Spleen (tissue), 11 donors: ENCODE data around the gene CD93. TPM values are rescaled to one million over a fixed set of nuclear protein-coding genes. Genes with fewer than 3 reads are reported as not detected.
A peak's percentile ranks its signal among the peaks of the same experiment; 100 is the strongest.

ENCODE experiments used
- DNase-seq: peaks from one replicate; pipeline ENCODE4 v3.0.0-alpha.2; 2020
- H3K27ac ChIP-seq, 8 donors: fragments of 200-600 bp; sonication (generic) in 7 of 8; 1 replicate in 4 of 8; 2 replicates in 4 of 8; pipeline versions ENCODE4 v1.5.0 to v1.8.0; 2016 to 2021; ENCODE audit warnings: inconsistent platforms in 4 of 8, mild to moderate bottlenecking in 4 of 8, moderate library complexity in 1 of 8
- H3K27me3 ChIP-seq, 7 donors: fragments of 200-600 bp; sonication (generic) in 6 of 7; replicated peaks in 1 of 7; 1 replicate in 4 of 7; 2 replicates in 3 of 7; pipeline versions ENCODE4 v1.5.0 to v1.8.0; 2016 to 2021; ENCODE audit warnings: inconsistent platforms in 3 of 7, mild to moderate bottlenecking in 1 of 7
- H3K36me3 ChIP-seq, 6 donors: fragments of 200-600 bp; sonication (generic) in 5 of 6; 1 replicate in 4 of 6; 2 replicates in 2 of 6; pipeline versions ENCODE4 v1.5.0 to v1.8.0; 2016 to 2021; ENCODE audit warnings: inconsistent platforms in 2 of 6
- H3K4me1 ChIP-seq, 6 donors: fragments of 200-600 bp; sonication (generic) in 5 of 6; 1 replicate in 3 of 6; 2 replicates in 3 of 6; pipeline versions ENCODE4 v1.5.0 to v1.8.0; 2016 to 2021; ENCODE audit warnings: inconsistent platforms in 3 of 6
- H3K4me3 ChIP-seq, 8 donors: fragments of 200-600 bp; sonication (generic) in 7 of 8; 1 replicate in 4 of 8; 2 replicates in 4 of 8; pipeline versions ENCODE4 v1.5.0 to v1.8.0; 2016 to 2021; ENCODE audit warnings: inconsistent platforms in 4 of 8, mild to moderate bottlenecking in 4 of 8, moderate library complexity in 2 of 8
- H3K9me3 ChIP-seq, 8 donors: fragments of 200-600 bp; sonication (generic) in 7 of 8; 1 replicate in 4 of 8; 2 replicates in 4 of 8; pipeline versions ENCODE4 v1.5.0 to v1.8.0; 2016 to 2021; ENCODE audit warnings: inconsistent platforms in 4 of 8
- POLR2A ChIP-seq, 3 donors: fragments of 450-650 bp; IDR thresholded peaks; one replicate each; pipeline ENCODE4 v1.5.1; 2017; ENCODE audit warnings: antibody characterized with exemption in 3 of 3, mild to moderate bottlenecking in 1 of 3
- POLR2AphosphoS5 ChIP-seq, 3 donors: sonication (generic); formaldehyde crosslinking; IDR thresholded peaks; one replicate each; pipeline ENCODE4 v1.5.1; 2017; ENCODE audit warnings: antibody characterized with exemption in 3 of 3
- WGBS, 5 donors: extraction: QIAGEN DNeasy Blood & Tissue Kit in 3 of 5; methylation state at CpG; one replicate each; pipeline versions ENCODE4 v1.1.5 to v1.1.7; 2013 to 2018; 5-methylcytosine and 5-hydroxymethylcytosine counted together
- intact Hi-C: fragments of 100-400 bp; cut with DNase I; formaldehyde crosslinking; loops from one replicate; pipeline ENCODE4 v1.15.0; 2023; ENCODE audit warnings: low total_unique reads
- polyA plus RNA-seq, 3 donors: library from polyadenylated mRNA; stranded (reverse); fragments of 200-250 nt; gene quantifications; one replicate each; pipeline ENCODE4 v1.2.1, GENCODE V29; 2013
- total RNA-seq, 7 donors: library from RNA; depleted of rRNA in 3 of 7; stranded (reverse); fragments of >200 nt in 3 of 7; fragmentation: NEBNext Ultra II Directional in 4 of 7; extraction: Animal tissue kit (Norgen Biotek cat#: 25700) in 4 of 7; gene quantifications; one replicate each; pipeline versions ENCODE4 v1.1.0 to v1.2.1, GENCODE V29; 2016 to 2021
- TF ChIP-seq, protein P1 (sequence below), 11 experiments: fragments of 200-600 bp in 7 of 11; fragments of 450-650 bp in 4 of 11; sonication (generic) in 4 of 11; IDR thresholded peaks in 8 of 11; conservative IDR thresholded peaks in 3 of 11; 1 replicate in 7 of 11; 2 replicates in 4 of 11; pipeline versions ENCODE4 v1.4.0 to v1.8.0; 2016 to 2021; ENCODE audit warnings: antibody characterized with exemption in 11 of 11, inconsistent platforms in 4 of 11, mild to moderate bottlenecking in 1 of 11
- donor health status: healthy with polysubstance abuse.
- donor health status: DM: no; HTN: no; CAD: no; lungs with moderate emphysema.
- donor health status: DM: no; HTN: no; CAD: no.
- donor health status: Bipolar disorder and iron deficiency.
- donor health status: healthy.
- donor health status: DM: no; HTN: no; CAD: no.
- donor health status: DM: yes; HTN: yes; CAD: no.

The CD93 gene
- total and polyA plus RNA-seq, 10 donors = 4.1 to 103 (median 62.5) TPM

DNA sequence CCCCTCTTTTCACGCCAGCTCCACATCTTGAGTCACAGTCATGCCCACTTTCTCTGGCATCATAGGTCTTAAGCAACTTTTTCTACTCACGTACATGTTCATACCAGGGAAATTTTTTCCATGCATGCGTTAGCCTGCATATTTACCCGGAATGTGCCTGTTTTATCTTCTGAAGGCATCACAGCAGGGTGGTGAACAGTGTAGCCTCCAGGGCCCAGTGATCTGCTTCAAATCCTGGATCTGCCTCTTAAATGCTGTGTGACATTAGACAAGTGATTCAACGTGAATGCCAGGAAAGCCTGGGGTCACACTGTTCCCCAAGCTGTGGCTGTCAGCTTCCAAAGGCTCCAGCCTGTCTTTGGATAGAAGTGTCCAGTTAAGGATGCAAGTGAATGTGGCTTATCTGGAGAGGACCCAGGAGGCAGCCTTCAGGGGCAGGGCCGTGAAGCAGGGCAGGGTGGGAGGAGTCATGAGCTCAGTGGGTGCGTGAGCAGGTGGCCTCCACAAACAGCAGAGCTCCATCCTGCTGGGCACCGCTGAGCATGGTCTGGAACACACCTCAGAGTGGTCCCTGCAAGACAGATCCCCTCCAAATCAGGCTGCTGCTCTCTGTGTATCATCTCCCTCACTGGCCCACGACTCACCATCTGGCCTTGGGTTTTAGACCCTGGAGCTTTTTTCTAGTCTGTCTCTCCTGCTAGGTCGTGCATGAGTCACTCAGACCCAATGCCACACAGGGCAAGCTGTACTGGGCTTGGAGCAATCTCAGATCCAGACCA is 30.4 kb upstream of the CD93 start:
- peak overlapping the region in 6 of 8 donors; percentile 48 to 81 (median 69) for H3K27ac ChIP-seq
- H3K4me1 ChIP-seq = peaks cover 4 to 84% (median 35%) of the 10 kb centered on the region in 6 donors
- 62 to 74% (median 65%) methylated on average over 8 to 10 of the region's 10 CpGs for WGBS, 5 donors
- intact Hi-C loops = no loop called here
- TF ChIP-seq POLR2A (IDR thresholded peaks at IDR 0.05) (no peak), POLR2AphosphoS5 (IDR thresholded peaks at IDR 0.05) (no peak)
- TF ChIP-seq, protein P1, sequence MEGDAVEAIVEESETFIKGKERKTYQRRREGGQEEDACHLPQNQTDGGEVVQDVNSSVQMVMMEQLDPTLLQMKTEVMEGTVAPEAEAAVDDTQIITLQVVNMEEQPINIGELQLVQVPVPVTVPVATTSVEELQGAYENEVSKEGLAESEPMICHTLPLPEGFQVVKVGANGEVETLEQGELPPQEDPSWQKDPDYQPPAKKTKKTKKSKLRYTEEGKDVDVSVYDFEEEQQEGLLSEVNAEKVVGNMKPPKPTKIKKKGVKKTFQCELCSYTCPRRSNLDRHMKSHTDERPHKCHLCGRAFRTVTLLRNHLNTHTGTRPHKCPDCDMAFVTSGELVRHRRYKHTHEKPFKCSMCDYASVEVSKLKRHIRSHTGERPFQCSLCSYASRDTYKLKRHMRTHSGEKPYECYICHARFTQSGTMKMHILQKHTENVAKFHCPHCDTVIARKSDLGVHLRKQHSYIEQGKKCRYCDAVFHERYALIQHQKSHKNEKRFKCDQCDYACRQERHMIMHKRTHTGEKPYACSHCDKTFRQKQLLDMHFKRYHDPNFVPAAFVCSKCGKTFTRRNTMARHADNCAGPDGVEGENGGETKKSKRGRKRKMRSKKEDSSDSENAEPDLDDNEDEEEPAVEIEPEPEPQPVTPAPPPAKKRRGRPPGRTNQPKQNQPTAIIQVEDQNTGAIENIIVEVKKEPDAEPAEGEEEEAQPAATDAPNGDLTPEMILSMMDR (IDR thresholded peaks at IDR 0.05 in 8 of 11, conservative IDR thresholded peaks at IDR 0.05 in 3 of 11) = no peak
- no peaks in the 10 kb centered on the region for H3K36me3 ChIP-seq
- H3K4me3 ChIP-seq = no peak overlapping the region
- no peaks in the 10 kb centered on the region for H3K27me3 ChIP-seq
- peak; percentile 72 for DNase-seq
- H3K9me3 ChIP-seq = no peaks in the 10 kb centered on the region

- TF ChIP-seq POLR2AphosphoS5 (IDR thresholded peaks at IDR 0.05) (no peak), POLR2A (IDR thresholded peaks at IDR 0.05) (no peak)
- no peaks in the 10 kb centered on the region for H3K9me3 ChIP-seq
- H3K27me3 ChIP-seq = no peaks in the 10 kb centered on the region
- H3K4me3 ChIP-seq = no peak overlapping the region
- WGBS, 5 donors = 53 to 81% (median 77%) methylated on average over 3 of the region's 3 CpGs
- intact Hi-C loops = no loop called here
- H3K4me1 ChIP-seq = peaks cover 4 to 77% (median 35%) of the 10 kb centered on the region in 6 donors
- H3K36me3 ChIP-seq = no peaks in the 10 kb centered on the region
- H3K27ac ChIP-seq = peak overlapping the region in 7 of 8 donors; percentile 19 to 81 (median 61)
- DNase-seq = no peak
These were observed 29.7 kb upstream of the CD93 start for GRCh38 chr20:23115822-23116221.

DNA sequence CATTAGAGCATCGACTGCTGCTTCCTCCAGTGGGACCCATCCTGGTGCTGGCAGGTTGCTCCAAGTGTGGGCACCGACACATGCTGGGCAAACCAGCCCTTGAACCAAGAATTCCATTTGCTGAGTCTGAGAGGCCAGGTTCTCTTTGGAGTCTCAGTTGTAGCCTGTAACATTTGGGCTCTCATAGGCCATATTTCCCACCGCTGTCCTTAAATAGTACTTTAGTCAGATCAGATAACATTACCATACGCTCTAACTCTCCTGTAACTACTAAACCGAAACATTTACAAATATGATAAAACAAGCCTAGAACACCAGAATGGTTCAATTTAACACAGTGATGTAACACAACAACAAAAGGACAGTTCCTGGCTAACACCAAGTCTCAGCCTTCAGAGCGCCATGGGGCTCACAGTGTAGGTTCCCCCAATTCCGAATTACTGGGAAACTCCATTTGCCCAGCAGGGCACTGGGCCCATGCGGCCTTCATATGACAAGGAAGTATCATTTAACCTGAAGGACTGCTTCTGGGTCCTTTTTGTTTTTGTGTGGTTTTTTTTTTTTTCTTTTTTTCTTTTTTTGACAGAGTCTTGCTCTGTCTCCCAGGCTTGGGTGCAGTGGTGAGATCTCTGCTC is 28.4 kb upstream of the CD93 start:
- intact Hi-C loops = no loop called here
- no peak overlapping the region for H3K4me3 ChIP-seq
- peak; percentile 30 for DNase-seq
- WGBS, 5 donors = 73 to 88% (median 77%) methylated on average over 8 of the region's 8 CpGs
- H3K27me3 ChIP-seq = no peaks in the 10 kb centered on the region
- no peaks in the 10 kb centered on the region for H3K36me3 ChIP-seq
- no peaks in the 10 kb centered on the region for H3K9me3 ChIP-seq
- no peak for TF ChIP-seq POLR2A (IDR thresholded peaks at IDR 0.05)
- TF ChIP-seq POLR2AphosphoS5 (IDR thresholded peaks at IDR 0.05) = no peak
- TF ChIP-seq, protein P1 (IDR thresholded peaks at IDR 0.05 in 8 of 11, conservative IDR thresholded peaks at IDR 0.05 in 3 of 11) = no peak
- H3K27ac ChIP-seq = peak overlapping the region in 7 of 8 donors; percentile 33 to 81 (median 61)
- peaks cover 4 to 65% (median 30%) of the 10 kb centered on the region in 6 donors for H3K4me1 ChIP-seq

- Histone ChIP-seq H3K27me3 (no peaks in the 10 kb centered on the region), H3K4me3 (no peak overlapping the region), H3K9me3 (no peaks in the 10 kb centered on the region), H3K4me1 (peaks cover 4 to 62% (median 25%) of the 10 kb centered on the region in 6 donors), H3K27ac (peak overlapping the region in 7 of 8 donors; percentile 33 to 81 (median 61)), H3K36me3 (no peaks in the 10 kb centered on the region)
- TF ChIP-seq POLR2AphosphoS5 (IDR thresholded peaks at IDR 0.05) (no peak), POLR2A (IDR thresholded peaks at IDR 0.05) (no peak)
- TF ChIP-seq, protein P1 (IDR thresholded peaks at IDR 0.05 in 8 of 11, conservative IDR thresholded peaks at IDR 0.05 in 3 of 11) = no peak
- DNase-seq = peak; percentile 83
- 25 to 57% (median 37%) methylated on average over 2 of the region's 2 CpGs for WGBS, 5 donors
- intact Hi-C loops = no loop called here
These were observed 27.9 kb upstream of the CD93 start for GRCh38 chr20:23114018-23114417.
